ENCODE data around the gene LIPT2.
"Not testable (repeated sequence)": the region's sequence is repeated elsewhere in the genome, so short reads cannot be mapped to it uniquely, and the experiment has no call there.

LIPT2 gene

GRCh38 chr11:74492974-74493790 lies at the start of gene LIPT2:
LIPT2 (minus strand) TSS chr11:74493724; CDS start chr11:74493703, 21 bp downstream.
- peak; percentile 98 for DNase-seq

GRCh38 chr11:74541466-74541865 lies 47.9 kb upstream of the LIPT2 start:
- no peak for DNase-seq

GRCh38 chr11:74540270-74540669 lies 46.7 kb upstream of the LIPT2 start:
- DNase-seq = no peak

GRCh38 chr11:74538680-74539079 lies 45.2 kb upstream of the LIPT2 start:
- no peak for DNase-seq

- DNase-seq = no peak
These were observed 42.0 kb upstream of the LIPT2 start for GRCh38 chr11:74535371-74536160.

- not testable (repeated sequence) for DNase-seq
These were observed 41.4 kb upstream of the LIPT2 start for GRCh38 chr11:74534946-74535275.

- no peak for DNase-seq
These were observed 40.9 kb upstream of the LIPT2 start for GRCh38 chr11:74534216-74534945.

- DNase-seq = no peak
These were observed 39.9 kb upstream of the LIPT2 start for GRCh38 chr11:74533421-74533820.

- no peak for DNase-seq
These were observed 39.1 kb upstream of the LIPT2 start for GRCh38 chr11:74532501-74533246.

GRCh38 chr11:74524978-74525377 lies 31.5 kb upstream of the LIPT2 start:
- DNase-seq = no peak

- DNase-seq = no peak
These were observed 31.0 kb upstream of the LIPT2 start for GRCh38 chr11:74524501-74524900.

- DNase-seq = no peak
These were observed 29.3 kb upstream of the LIPT2 start for GRCh38 chr11:74522776-74523175.

- no peak for DNase-seq
These were observed 28.2 kb upstream of the LIPT2 start for GRCh38 chr11:74521666-74522252.

- DNase-seq = no peak
These were observed 27.6 kb upstream of the LIPT2 start for GRCh38 chr11:74520927-74521665.

GRCh38 chr11:74520316-74520715 lies 26.8 kb upstream of the LIPT2 start:
- no peak for DNase-seq

GRCh38 chr11:74519710-74520109 lies 26.2 kb upstream of the LIPT2 start:
- no peak for DNase-seq

- not testable (repeated sequence) for DNase-seq
These were observed 24.1 kb upstream of the LIPT2 start for GRCh38 chr11:74517592-74517991.

GRCh38 chr11:74507582-74507981 lies 14.1 kb upstream of the LIPT2 start:
- DNase-seq = no peak

- DNase-seq = no peak
These were observed 13.3 kb upstream of the LIPT2 start for GRCh38 chr11:74506823-74507222.

GRCh38 chr11:74505911-74506310 lies 12.4 kb upstream of the LIPT2 start:
- no peak for DNase-seq

- DNase-seq = no peak
These were observed 10.7 kb upstream of the LIPT2 start for GRCh38 chr11:74504100-74504691.
